Ovary (tissue), 1 donor: Measurements from ENCODE around the gene TCERG1L.

ENCODE experiments used
- EP300 ChIP-seq: sonication (generic); formaldehyde crosslinking; IDR thresholded peaks from one replicate; pipeline ENCODE4 v1.6.1; 2017; ENCODE audit warnings: antibody characterized with exemption
- POLR2A ChIP-seq: fragments of 450-650 bp; IDR thresholded peaks from one replicate; pipeline ENCODE4 v1.6.1; 2017; ENCODE audit warnings: antibody characterized with exemption, mild to moderate bottlenecking, moderate library complexity

- TF ChIP-seq EP300 (no peak), POLR2A (no peak)
Measured at GRCh38 chr10:131075218-131075770, 236.2 kb downstream of the TCERG1L start.
